NOMO-1 treated with DMSO at 0.1 percent for 48 hours (cell line): ENCODE measurements around the gene TACC3.

Experiments
- DNase-seq: peaks from one replicate; lab custom pipeline; 2025; ENCODE audit not compliant: unreplicated experiment; lab: John Stamatoyannopoulos, UW

The TACC3 gene

GRCh38 chr4:1758306-1759121 is 37.2 kb downstream of the TACC3 start:
- no peak for DNase-seq

DNA sequence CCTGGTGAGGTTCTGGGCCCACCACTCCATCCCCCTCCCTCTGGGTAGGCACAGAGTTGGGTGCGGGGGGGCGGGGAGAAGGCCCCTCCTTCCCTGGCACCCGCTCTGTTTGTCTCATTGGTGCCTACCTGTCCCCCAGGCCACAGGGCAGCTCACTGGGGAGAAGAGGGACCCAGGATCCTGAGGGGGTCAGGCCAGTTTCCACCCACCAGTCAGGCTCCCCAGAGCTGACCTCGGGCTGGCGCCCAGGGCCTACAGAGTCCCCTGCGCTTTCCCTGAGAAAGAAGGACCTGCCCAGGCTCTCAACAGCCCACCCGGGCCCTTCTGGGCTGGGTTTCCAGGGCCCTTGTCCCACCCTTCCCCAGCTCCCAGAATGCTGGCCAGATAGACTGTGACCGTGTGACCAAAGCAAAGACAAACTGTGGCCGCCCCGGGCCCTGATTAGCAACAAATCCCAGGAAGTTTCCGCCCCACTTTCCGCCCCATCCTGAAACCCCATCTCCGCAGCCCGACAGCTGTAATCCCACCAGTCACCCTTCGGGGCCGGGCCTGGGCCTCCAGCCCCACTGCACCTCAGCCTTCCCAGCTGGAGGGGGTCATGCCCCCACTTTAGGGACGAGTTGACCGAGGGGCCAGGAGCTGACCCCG is 38.0 kb downstream of the TACC3 start:
- no peak for DNase-seq

- no peak for DNase-seq
These were observed 38.5 kb downstream of the TACC3 start for GRCh38 chr4:1759818-1760223.

- no peak for DNase-seq
These were observed 39.3 kb downstream of the TACC3 start for GRCh38 chr4:1760521-1761071.

- no peak for DNase-seq
These were observed 39.9 kb downstream of the TACC3 start for GRCh38 chr4:1761130-1761689.

GRCh38 chr4:1762264-1763010 is 41.1 kb downstream of the TACC3 start:
- DNase-seq = no peak

DNA sequence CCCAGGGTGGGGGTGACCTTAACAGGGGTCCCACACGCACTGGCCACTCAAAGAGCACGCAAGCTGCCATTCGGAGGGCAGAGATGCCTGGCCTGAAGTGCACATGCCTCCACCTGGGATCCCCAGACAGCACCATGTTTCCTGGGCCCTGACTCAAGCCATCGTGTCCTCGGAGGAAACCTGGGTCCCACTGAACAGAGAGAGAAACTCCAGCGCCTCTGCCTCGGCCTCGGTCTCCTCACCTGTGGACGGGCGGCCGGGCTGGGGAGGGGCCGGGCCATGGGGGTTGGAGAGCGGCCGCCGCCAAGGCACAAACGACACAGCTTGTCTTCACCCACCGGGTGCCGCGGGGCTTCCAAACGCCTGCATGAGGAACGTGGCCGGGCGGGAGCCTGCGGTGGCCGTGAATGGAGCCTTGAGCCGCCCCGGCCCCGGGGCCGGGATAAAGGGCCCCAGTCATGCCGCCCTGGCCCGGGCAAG is 41.8 kb downstream of the TACC3 start:
- no peak for DNase-seq

GRCh38 chr4:1763550-1764080 is 42.3 kb downstream of the TACC3 start:
- DNase-seq = peak; percentile 77

DNA sequence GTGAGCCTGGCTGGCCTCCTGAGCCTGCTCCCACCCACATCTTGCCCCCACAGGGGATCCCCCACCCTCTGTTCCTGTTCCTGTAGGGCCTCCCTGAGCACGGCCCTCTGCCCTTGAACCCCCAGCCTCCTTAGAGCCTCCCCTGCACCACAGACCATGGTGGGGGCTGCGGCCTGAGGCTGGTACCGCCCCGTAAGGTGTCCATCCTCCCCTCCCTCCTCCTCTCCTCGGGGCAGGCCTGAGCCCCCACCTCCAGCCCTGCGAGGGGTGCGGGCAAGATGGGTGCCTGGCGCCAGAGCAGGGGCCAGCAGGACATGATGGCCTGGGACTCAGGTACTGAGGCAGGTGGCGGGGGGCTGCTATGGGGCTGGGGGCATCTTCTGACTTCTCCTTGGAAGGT is 43.3 kb downstream of the TACC3 start:
- no peak for DNase-seq

DNA sequence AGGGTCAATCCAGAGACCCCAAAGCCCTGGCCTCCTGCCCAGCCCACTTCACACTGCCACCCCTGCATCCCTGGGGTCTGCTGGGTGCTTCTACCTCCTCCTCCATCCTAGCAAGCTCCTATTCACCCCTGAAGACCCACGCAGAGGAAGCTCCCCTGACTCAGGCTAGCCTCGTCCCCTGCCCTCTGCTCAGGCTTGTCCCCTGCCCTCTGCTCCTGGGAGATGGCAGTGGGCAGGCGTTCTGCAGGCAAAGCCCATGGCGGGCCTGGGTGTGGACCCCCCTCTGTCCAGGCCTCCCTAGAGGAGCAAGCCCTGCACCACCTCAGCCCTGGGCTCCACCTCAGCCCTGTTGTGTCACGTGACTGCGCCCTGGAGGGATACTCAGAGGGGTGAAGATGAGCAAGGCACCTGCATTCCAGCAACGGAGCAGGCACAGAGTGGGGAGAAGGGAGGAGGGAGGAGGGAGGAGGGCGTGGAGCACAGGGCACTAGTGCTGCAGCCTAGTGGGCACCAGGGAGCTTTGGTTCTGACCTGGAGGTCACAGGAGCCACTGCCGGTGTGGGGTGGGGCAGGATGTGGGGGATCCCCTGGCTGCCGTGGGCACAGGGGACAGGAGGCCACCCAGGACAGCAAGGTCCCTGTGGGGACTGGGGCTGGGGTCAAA is 44.2 kb downstream of the TACC3 start:
- DNase-seq = no peak

DNA sequence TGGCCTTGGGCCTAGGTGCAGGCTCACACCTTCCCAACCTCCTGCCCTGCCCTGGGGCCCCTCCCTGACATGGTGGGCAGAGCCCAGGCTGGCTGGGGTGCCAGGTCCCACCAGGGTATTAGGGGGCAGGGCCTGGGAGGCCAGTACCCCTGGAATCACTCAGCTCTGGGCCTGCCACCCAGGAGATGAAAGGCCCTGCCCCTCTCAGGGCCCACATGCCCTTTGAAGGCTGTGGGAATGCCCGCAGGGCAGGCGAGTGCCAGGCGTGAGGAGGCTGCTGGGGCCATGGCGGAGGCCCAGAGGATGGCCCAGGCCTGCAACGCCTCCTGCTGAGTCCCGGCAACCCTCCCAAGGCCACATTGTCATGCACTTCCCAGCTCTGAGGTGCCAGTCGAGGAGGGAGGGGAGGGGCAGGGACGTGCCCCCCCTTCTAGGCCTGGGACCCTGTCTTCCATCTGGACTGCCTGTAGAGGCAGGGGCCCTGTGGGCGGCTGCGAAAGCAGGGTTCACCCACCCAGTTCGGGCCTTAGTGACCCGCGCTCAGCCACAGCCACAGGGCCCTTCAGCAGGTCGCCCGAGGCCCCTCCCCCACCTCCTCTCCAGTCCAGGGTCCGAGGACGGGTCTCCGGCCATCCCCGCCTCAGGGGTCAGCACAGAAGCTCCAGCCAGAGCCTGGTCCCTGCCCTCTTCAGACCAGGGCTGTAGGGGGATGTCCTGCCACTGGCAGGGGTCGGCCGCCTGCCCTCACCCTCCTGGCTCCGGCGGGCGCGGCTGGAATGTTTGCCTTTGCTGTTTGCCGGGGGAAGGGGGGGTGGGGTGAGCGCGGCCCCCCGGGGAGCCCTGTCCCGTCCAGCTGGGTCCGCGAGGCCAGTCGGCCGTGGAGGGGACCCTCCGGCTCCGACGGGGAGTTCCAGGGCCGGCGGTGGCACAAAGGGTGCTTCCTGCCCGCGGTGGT is 45.1 kb downstream of the TACC3 start:
- DNase-seq = no peak

- no peak for DNase-seq
These were observed 45.9 kb downstream of the TACC3 start for GRCh38 chr4:1767061-1767769.

GRCh38 chr4:1767770-1768366 is 46.5 kb downstream of the TACC3 start:
- peak; percentile 29 for DNase-seq

DNA sequence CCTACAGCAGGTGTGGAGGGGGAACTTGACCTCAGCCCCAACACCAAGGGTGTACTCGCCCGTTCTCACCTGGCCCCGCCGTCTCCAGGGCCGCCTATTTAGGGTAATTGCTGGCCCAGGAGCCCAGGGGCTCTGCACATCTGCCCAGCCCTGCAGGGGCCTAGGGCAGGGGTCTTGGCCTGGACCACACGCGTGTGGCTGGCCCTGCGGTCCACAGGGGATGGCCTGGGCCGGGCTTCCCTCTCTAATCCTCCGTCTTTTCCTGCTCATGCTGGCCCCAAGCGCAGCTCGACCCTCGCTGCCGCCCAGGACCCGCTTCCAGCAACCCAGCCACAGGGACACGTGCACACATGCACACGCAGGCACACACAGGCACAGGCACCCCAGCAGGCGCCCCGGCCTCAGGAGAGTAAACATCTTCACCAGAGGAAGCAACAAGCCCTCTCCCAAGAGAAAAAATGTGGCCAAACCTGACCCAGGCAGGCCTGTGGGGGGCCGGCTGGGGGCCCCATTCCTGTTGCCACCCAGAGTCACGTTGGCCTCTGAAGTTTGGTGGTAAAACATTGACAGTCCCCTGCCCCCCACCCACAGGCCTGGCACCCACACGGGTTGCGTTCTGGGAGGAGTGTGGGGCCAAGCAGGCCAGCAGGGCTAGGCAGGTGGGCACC is 47.2 kb downstream of the TACC3 start:
- DNase-seq = no peak

GRCh38 chr4:1769692-1770091 is 48.4 kb downstream of the TACC3 start:
- DNase-seq = no peak

GRCh38 chr4:1770245-1770644 is 48.9 kb downstream of the TACC3 start:
- DNase-seq = no peak

DNA sequence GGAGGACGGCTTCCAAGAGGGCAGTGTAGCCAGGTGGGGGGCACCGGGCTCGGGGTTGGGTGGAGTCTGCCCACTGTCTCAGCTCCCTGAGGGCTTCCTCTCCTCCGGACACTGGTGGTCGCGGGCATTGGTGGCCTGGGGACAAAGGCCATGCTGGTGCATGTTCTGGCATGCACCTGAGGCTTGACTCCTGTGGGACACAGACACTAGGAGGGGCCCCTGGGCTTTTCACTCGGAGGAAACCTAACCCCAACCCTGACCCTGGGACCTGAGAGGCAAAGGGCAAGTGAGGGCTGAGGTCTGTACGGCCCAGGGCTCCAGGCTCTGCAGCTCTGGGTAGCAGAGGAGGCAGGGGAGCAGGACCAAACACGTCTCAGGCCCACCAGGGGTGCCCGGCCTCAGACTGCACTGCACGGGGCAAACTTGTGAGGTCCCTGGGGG is 49.5 kb downstream of the TACC3 start:
- no peak for DNase-seq
